Skeletal muscle tissue (tissue), 4 donors: Measurements from ENCODE around the gene PAM. TPM values are rescaled to one million over a fixed set of nuclear protein-coding genes. Genes with fewer than 3 reads are reported as not detected.
"Not testable (repeated sequence)": the region's sequence is repeated elsewhere in the genome, so short reads cannot be mapped to it uniquely, and the experiment has no call there.

Experiments
- H3K27ac ChIP-seq: one replicate; pipeline ENCODE4 v1.7.0; 2013; ENCODE audit warnings: mild to moderate bottlenecking, low read depth, low read length, inconsistent platforms
- H3K27me3 ChIP-seq, 3 donors: one replicate each; pipeline ENCODE4 v1.7.0; 2013; ENCODE audit warnings: low read length in 3 of 3; ENCODE audit not compliant: control insufficient read depth in 3 of 3, insufficient read depth in 3 of 3
- H3K36me3 ChIP-seq, 3 donors: one replicate each; pipeline ENCODE4 v1.7.0; 2013; ENCODE audit warnings: low read length in 3 of 3; ENCODE audit not compliant: control insufficient read depth in 3 of 3, insufficient read depth in 3 of 3
- H3K4me1 ChIP-seq, 3 donors: one replicate each; pipeline ENCODE4 v1.7.0; 2013; ENCODE audit warnings: low read length in 3 of 3, mild to moderate bottlenecking in 3 of 3; ENCODE audit not compliant: control insufficient read depth in 3 of 3, insufficient read depth in 3 of 3
- H3K4me3 ChIP-seq, 3 donors: one replicate each; pipeline ENCODE4 v1.7.0; 2013; ENCODE audit warnings: low read length in 3 of 3
- H3K9ac ChIP-seq, 3 donors: one replicate each; pipeline ENCODE4 v1.7.0; 2013; ENCODE audit warnings: low read length in 3 of 3, mild to moderate bottlenecking in 3 of 3, moderate library complexity in 2 of 3, low read depth in 1 of 3
- H3K9me3 ChIP-seq, 3 donors: one replicate each; pipeline ENCODE4 v1.7.0; 2013; ENCODE audit warnings: low read length in 3 of 3; ENCODE audit not compliant: control insufficient read depth in 3 of 3
- total RNA-seq: library from RNA; depleted of rRNA; stranded (reverse); fragments of >200 nt; gene quantifications from one replicate; pipeline ENCODE4 v1.2.3, GENCODE V29; 2014
- donor health status: Osteomylitis.

The PAM gene
- total RNA-seq, 1 donor from 2014 or later = 95.5 TPM

DNA sequence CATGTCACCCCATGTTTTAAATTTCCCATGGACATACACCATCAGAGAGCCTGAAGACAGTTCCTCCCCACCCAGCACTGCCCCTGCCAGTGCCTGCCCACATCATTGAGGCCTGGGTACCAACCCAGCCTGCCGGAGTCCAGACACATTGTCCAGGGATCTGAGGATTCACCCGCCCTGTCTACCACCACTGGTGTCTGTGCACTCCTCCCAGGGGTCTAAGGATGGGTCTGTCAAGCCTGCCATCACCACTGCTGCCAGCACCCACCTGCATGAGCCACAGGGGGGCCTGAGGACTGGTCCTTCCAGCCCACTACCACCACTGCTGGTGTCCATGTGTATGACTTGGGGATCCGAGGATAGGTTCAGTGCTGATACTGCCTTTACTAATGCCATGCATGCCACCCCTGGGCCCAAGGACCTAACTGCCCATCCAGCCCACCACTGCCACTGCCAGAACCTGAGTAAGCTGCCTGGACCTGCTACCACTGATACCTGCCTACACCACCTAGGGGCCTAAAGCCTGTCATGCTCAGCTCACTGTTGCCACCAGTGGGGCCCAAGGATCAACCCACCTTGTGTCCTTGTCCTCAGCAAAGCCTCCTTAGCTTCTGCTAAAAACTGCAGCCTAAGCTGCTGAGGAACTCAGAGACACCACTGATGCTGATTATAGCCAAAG, 227.0 kb downstream of the PAM start:
- no peaks in the 10 kb centered on the region for H3K9me3 ChIP-seq
- H3K4me3 ChIP-seq = no peak overlapping the region
- no peak overlapping the region for H3K9ac ChIP-seq
- no peaks in the 10 kb centered on the region for H3K27me3 ChIP-seq
- peaks cover 7 to 8% (median 8%) of the 10 kb centered on the region in 3 donors for H3K36me3 ChIP-seq
- H3K4me1 ChIP-seq = no peaks in the 10 kb centered on the region
- no peak overlapping the region for H3K27ac ChIP-seq

DNA sequence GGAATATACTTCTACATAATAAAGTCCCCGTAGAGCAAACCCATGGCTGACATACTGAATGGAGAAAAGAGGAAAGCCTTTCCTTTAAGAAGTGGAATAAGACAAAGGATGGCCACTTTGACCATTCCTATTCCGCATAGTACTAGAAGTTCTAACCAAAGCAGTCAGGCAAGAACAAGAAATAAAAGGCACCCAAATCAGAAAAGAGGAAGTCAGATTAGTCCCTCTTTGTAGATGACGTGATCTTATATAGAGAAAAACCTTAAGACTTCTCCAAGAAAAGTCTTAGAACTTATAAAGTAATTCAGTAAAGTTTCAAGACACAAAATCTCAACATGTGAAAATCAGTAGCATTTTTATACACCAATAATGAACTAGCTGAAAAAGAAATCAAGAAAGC, 231.0 kb downstream of the PAM start:
- H3K36me3 ChIP-seq = peaks cover 6 to 8% (median 7%) of the 10 kb centered on the region in 3 donors
- no peaks in the 10 kb centered on the region for H3K9me3 ChIP-seq
- no peak overlapping the region for H3K9ac ChIP-seq
- no peaks in the 10 kb centered on the region for H3K4me1 ChIP-seq
- H3K27ac ChIP-seq = no peak overlapping the region
- no peaks in the 10 kb centered on the region for H3K27me3 ChIP-seq
- H3K4me3 ChIP-seq = no peak overlapping the region

DNA sequence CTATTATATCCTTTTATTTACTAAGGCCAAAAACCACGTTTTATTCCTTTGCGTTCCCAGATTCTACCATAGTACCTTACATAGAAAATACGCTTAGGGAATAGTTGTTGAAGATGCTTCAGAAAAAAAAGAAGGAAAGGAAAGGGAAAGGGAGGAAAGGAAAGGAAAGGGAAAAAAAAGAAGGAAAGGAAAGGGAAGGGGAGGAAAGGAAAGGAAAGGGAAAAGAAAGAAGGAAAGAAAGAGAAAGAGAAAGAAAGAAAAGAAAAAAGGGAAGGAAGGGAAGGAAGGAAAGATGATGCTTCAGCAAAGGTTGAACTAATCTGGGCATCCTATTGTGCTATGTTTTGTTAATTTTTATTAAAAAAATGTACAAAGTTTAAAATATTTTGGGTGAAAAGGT, 233.4 kb downstream of the PAM start:
- Histone ChIP-seq H3K27ac (no peak overlapping the region), H3K9ac (no peak overlapping the region), H3K9me3 (no peaks in the 10 kb centered on the region), H3K4me1 (no peaks in the 10 kb centered on the region), H3K27me3 (no peaks in the 10 kb centered on the region), H3K4me3 (no peak overlapping the region), H3K36me3 (no peaks in the 10 kb centered on the region)

DNA sequence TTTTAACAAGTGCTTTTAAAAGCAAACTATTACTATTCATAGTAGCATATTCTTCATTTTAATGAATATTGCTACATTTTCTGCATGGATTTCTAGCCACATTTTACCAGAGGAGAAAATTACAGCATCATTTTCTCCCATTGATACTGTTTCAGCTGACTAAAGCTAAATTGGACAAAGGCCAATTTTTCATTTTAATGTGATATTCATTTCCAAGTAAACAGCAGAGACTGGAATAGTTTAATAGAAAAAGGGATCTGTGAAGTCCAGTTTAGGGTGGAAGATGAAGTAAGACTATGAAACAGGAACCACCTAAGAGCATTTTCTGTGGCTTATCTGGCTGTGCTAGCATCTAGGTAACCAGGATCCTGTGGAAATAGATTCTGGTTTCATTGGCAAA, 236.7 kb downstream of the PAM start:
- H3K27me3 ChIP-seq = no peaks in the 10 kb centered on the region
- no peak overlapping the region for H3K4me3 ChIP-seq
- H3K27ac ChIP-seq = no peak overlapping the region

DNA sequence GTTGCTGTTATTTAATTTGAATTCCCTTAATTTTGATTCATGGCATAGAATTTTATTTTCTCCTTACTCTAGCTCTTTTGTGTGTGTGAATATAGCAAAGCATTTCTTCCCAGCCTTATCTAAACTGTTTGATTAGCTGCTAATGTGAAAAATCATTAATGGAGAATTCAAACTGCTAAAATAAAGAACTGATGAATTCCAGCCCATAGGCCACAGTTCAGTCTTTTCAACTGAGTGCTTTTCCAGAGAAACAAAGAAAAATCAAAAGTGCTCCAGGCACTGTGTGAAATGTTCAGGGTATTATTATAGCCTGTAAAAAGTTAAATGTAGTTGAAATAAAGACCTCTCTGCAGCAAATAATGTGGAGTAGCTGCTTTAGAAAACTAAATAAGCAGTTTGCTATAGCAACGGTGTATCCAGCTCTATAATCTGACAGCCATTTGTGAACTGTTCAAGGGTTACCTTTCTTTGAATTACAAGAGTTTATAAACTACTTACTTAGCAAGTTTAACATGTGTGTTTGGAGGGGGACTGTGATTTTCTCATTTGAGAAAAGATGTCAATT, 241.0 kb downstream of the PAM start:
- no peak overlapping the region for H3K27ac ChIP-seq
- no peak overlapping the region for H3K9ac ChIP-seq
- H3K9me3 ChIP-seq = no peaks in the 10 kb centered on the region
- no peaks in the 10 kb centered on the region for H3K4me1 ChIP-seq
- peaks cover 0 to 12% (median 5%) of the 10 kb centered on the region in 3 donors for H3K36me3 ChIP-seq
- no peak overlapping the region for H3K4me3 ChIP-seq
- no peaks in the 10 kb centered on the region for H3K27me3 ChIP-seq

More for the DNA sequence above, 236.7 kb downstream of the PAM start:
- no peaks in the 10 kb centered on the region for H3K4me1 ChIP-seq
- no peak overlapping the region for H3K9ac ChIP-seq
- H3K36me3 ChIP-seq = peaks cover 0 to 12% (median 0%) of the 10 kb centered on the region in 3 donors
- no peaks in the 10 kb centered on the region for H3K9me3 ChIP-seq

DNA sequence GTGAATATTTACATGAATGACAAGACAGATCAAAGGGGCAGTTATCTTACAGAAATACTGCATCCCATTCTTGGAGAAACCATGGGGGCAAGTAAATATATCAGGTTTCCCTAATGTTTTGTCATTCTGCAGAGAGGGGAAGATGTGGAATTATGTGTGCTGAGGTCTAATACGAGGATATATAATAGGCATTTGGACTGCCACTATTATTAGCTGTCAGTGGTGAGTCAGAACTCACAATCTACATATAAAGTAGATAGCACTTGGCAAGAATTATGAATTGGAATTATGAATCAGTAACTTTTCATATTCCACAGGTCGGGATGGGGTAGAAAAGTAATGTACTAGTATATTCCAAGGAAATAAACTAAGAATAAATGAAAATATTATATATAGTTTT, 243.1 kb downstream of the PAM start:
- H3K9ac ChIP-seq = no peak overlapping the region
- H3K27ac ChIP-seq = no peak overlapping the region
- H3K27me3 ChIP-seq = no peaks in the 10 kb centered on the region
- H3K4me3 ChIP-seq = no peak overlapping the region
- peaks cover 0 to 16% (median 7%) of the 10 kb centered on the region in 3 donors for H3K36me3 ChIP-seq
- no peaks in the 10 kb centered on the region for H3K4me1 ChIP-seq
- H3K9me3 ChIP-seq = no peaks in the 10 kb centered on the region

DNA sequence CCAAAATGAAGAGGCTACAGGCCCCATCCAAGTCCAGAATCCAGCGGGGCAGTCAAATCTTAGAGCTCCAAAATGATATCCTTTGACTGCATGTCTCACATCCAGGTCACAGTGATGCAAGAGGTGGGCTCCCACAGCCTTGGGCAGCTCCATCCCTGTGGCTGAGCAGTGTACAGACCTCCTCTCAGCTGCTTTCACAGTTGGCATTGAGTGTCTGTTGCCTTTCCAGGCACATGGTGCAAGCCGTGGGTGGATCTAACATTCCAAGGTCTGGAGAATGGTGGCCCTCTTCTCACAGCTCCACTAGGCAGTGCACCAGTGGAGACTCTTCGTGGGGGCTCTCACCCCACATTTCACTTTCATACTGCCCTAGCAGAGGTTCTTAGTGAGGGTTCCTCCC, 244.1 kb downstream of the PAM start:
- peaks cover 0 to 17% (median 7%) of the 10 kb centered on the region in 3 donors for H3K36me3 ChIP-seq
- H3K9me3 ChIP-seq = no peaks in the 10 kb centered on the region
- H3K9ac ChIP-seq = no peak overlapping the region

DNA sequence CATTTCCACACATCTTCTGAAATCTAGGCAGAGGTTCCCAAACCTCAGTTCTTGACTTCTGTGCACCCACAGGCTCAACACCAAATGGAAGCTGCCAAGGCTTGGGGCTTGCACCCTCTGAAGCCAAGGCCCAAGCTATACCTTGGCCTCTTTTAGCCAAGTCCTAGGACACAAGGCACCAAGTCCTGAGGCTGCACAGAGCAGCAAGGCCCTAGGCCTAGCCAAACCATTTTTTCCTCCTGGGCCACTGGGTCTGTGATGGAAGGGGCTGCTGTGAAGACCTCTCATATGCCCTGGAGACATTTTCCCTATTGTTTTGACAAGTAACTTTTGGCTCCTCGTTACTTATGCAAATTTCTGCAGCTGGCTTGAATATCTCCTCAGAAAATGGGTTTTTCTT, 244.5 kb downstream of the PAM start:
- H3K4me3 ChIP-seq, H3K27me3 ChIP-seq, H3K9me3 ChIP-seq, H3K27ac ChIP-seq, H3K9ac ChIP-seq, H3K4me1 ChIP-seq: not testable (repeated sequence)
- peaks cover 0 to 16% (median 7%) of the 10 kb centered on the region in 3 donors for H3K36me3 ChIP-seq

More for the DNA sequence above, 244.1 kb downstream of the PAM start:
- Histone ChIP-seq H3K27ac (no peak overlapping the region), H3K4me1 (no peaks in the 10 kb centered on the region), H3K27me3 (no peaks in the 10 kb centered on the region), H3K4me3 (no peak overlapping the region)

DNA sequence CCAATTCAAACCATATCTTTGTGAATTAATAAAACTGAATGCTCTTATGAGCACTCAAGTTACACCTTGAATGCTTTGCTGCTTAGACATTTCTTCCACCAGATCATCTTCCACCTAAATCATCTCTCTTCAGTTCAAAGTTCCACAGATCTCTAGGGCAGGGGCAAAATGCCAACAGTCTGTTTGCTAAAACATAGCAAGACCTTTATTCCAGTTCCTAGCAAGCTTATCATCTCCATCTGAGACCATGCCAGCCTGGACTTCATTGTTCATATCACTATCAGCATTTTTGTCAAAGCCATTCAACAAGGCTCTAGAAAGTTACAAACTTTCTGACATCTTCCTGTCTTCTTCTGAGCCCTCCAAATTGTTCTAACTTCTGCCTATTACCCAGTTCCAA, 245.0 kb downstream of the PAM start:
- Histone ChIP-seq H3K27ac (no peak overlapping the region), H3K4me3 (no peak overlapping the region), H3K9me3 (no peaks in the 10 kb centered on the region), H3K36me3 (peaks cover 0 to 12% (median 7%) of the 10 kb centered on the region in 3 donors), H3K27me3 (no peaks in the 10 kb centered on the region), H3K4me1 (no peaks in the 10 kb centered on the region), H3K9ac (no peak overlapping the region)

DNA sequence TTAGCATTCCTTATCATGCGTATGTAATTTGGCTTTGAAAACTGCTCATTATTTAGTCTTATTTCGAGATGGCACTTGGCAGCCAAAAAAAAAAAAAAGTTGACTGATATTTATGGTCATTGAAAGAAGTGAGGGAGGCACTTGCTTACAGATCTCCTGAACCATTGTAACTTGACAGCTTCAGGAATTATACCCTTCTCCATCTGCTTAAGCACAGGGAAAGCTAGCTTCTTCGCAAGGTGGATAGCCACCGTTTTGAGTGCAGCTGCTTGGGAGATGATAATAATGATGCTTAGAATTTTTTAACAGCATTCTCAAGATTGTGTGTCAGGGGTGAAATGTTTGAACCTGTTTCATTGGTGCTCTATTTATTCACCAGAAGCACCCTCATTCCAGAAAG, 248.8 kb downstream of the PAM start:
- H3K9ac ChIP-seq = no peak overlapping the region
- no peak overlapping the region for H3K4me3 ChIP-seq
- no peaks in the 10 kb centered on the region for H3K9me3 ChIP-seq
- peaks cover 5 to 34% (median 13%) of the 10 kb centered on the region in 3 donors for H3K36me3 ChIP-seq
- no peaks in the 10 kb centered on the region for H3K27me3 ChIP-seq
- H3K27ac ChIP-seq = no peak overlapping the region
- H3K4me1 ChIP-seq = no peaks in the 10 kb centered on the region
